ENCODE measurements around the gene FKRP. TPM values are rescaled to one million over a fixed set of nuclear protein-coding genes. Genes with fewer than 3 reads are reported as not detected.

FKRP gene
- total and polyA plus RNA-seq, 2 of the 13 experiments (the other 11 are each of a cell fraction or from before 2014, with no cell fraction given), result 7.3 to 9.8 TPM

DNA sequence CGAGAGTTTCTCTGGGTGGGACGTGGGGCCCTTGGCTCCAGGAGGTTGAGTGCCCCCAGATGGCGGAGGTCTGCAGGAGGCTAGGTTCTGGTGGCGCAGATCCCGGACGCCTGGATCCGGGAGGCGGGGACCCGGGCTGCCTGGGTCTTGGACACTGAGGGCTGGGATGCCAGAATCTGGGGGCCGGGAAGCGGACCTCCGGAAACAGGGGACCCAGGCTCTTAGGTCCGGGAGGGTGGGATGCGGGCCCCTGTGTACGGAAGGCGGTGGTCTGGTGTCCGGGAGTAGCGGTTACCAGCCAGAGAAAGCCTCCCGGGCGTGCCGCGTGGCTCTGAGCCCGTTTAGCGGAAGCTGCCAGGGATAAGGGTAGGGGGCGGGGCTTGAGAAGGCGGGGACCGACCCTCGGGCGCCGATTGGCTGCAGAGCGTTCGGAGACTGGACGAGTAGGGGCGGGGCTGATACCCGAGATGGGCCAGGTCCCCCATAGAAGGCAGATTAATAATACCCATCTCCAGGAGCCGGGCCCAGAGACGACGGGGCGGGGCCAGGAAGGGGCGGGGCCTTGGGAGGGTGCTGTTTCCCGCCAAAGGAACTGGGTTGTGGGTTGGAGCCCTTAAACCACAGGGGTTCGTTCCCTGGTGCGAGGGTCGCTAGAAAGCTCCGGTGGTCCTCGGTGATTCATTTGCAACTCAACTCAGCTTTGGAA is 42.6 kb downstream of the FKRP start, which contains the start of gene SLC1A5 (continued):
- TF ChIP-seq, protein P1, sequence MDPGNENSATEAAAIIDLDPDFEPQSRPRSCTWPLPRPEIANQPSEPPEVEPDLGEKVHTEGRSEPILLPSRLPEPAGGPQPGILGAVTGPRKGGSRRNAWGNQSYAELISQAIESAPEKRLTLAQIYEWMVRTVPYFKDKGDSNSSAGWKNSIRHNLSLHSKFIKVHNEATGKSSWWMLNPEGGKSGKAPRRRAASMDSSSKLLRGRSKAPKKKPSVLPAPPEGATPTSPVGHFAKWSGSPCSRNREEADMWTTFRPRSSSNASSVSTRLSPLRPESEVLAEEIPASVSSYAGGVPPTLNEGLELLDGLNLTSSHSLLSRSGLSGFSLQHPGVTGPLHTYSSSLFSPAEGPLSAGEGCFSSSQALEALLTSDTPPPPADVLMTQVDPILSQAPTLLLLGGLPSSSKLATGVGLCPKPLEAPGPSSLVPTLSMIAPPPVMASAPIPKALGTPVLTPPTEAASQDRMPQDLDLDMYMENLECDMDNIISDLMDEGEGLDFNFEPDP (CRISPR knock-in tag; conservative IDR thresholded peaks at IDR 0.05), result no peak
- TF ChIP-seq, protein P2, sequence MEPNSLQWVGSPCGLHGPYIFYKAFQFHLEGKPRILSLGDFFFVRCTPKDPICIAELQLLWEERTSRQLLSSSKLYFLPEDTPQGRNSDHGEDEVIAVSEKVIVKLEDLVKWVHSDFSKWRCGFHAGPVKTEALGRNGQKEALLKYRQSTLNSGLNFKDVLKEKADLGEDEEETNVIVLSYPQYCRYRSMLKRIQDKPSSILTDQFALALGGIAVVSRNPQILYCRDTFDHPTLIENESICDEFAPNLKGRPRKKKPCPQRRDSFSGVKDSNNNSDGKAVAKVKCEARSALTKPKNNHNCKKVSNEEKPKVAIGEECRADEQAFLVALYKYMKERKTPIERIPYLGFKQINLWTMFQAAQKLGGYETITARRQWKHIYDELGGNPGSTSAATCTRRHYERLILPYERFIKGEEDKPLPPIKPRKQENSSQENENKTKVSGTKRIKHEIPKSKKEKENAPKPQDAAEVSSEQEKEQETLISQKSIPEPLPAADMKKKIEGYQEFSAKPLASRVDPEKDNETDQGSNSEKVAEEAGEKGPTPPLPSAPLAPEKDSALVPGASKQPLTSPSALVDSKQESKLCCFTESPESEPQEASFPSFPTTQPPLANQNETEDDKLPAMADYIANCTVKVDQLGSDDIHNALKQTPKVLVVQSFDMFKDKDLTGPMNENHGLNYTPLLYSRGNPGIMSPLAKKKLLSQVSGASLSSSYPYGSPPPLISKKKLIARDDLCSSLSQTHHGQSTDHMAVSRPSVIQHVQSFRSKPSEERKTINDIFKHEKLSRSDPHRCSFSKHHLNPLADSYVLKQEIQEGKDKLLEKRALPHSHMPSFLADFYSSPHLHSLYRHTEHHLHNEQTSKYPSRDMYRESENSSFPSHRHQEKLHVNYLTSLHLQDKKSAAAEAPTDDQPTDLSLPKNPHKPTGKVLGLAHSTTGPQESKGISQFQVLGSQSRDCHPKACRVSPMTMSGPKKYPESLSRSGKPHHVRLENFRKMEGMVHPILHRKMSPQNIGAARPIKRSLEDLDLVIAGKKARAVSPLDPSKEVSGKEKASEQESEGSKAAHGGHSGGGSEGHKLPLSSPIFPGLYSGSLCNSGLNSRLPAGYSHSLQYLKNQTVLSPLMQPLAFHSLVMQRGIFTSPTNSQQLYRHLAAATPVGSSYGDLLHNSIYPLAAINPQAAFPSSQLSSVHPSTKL (CRISPR knock-in tag; IDR thresholded peaks at IDR 0.05), result peak; percentile 58
- TF ChIP-seq SRF (IDR thresholded peaks at IDR 0.05; ENCODE audit: low read depth, low read length), result 0 out of 2 replicates have a peak, but pooled peaks have one; percentile 47
- TF ChIP-seq ZNF225 (CRISPR knock-in tag; IDR thresholded peaks at IDR 0.05), result no peak
- TF ChIP-seq HMG20A (CRISPR knock-in tag; IDR thresholded peaks at IDR 0.05; ENCODE audit: borderline replicate concordance), result no peak; the same call in 1 of the 2 replicates
- no peak for TF ChIP-seq ATF1 (CRISPR knock-in tag; IDR thresholded peaks at IDR 0.05)
- TF ChIP-seq ZNF451 (CRISPR knock-in tag; IDR thresholded peaks at IDR 0.05), result peak; percentile 73; the same call in 1 of the 2 replicates
- TF ChIP-seq ZNF251 (CRISPR knock-in tag; IDR thresholded peaks at IDR 0.05), result 0 out of 2 replicates have a peak, but pooled peaks have one; percentile 38
- TF ChIP-seq, protein P3, sequence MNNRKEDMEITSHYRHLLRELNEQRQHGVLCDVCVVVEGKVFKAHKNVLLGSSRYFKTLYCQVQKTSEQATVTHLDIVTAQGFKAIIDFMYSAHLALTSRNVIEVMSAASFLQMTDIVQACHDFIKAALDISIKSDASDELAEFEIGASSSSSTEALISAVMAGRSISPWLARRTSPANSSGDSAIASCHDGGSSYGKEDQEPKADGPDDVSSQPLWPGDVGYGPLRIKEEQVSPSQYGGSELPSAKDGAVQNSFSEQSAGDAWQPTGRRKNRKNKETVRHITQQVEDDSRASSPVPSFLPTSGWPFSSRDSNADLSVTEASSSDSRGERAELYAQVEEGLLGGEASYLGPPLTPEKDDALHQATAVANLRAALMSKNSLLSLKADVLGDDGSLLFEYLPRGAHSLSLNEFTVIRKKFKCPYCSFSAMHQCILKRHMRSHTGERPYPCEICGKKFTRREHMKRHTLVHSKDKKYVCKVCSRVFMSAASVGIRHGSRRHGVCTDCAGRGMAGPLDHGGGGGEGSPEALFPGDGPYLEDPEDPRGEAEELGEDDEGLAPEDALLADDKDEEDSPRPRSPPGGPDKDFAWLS (CRISPR knock-in tag; IDR thresholded peaks at IDR 0.05; ENCODE audit: borderline replicate concordance), result no peak
- no peak for TF ChIP-seq ATRX (CRISPR knock-in tag; IDR thresholded peaks at IDR 0.05; ENCODE audit: borderline replicate concordance)
- peak; percentile 86 for TF ChIP-seq GABPB1 (CRISPR knock-in tag; IDR thresholded peaks at IDR 0.05)
- no peak for TF ChIP-seq TP53 (CRISPR knock-in tag; conservative IDR thresholded peaks at IDR 0.05)
- no peak for TF ChIP-seq ASH2L (IDR thresholded peaks at IDR 0.05; ENCODE audit: insufficient read length, low read depth, low read length)
- no peak for TF ChIP-seq ZNF468 (CRISPR knock-in tag; IDR thresholded peaks at IDR 0.05)
- TF ChIP-seq ZNF44 (CRISPR knock-in tag; IDR thresholded peaks at IDR 0.05), result no peak
- TF ChIP-seq HNRNPUL1 (IDR thresholded peaks at IDR 0.05; ENCODE audit: low read depth, low read length), result no peak
- no peak for TF ChIP-seq KDM6A (CRISPR knock-in tag; IDR thresholded peaks at IDR 0.05; ENCODE audit: low read depth)
- no peak for TF ChIP-seq ZNF567 (CRISPR knock-in tag; IDR thresholded peaks at IDR 0.05; ENCODE audit: borderline replicate concordance)
- TF ChIP-seq ONECUT2 (CRISPR knock-in tag; IDR thresholded peaks at IDR 0.05), result no peak
- TF ChIP-seq PLRG1 (conservative IDR thresholded peaks at IDR 0.05), result no peak
- 0 out of 2 replicates have a peak, but pooled peaks have one; percentile 47 for TF ChIP-seq BORCS8-MEF2B (CRISPR knock-in tag; IDR thresholded peaks at IDR 0.05)
- TF ChIP-seq, protein P4, sequence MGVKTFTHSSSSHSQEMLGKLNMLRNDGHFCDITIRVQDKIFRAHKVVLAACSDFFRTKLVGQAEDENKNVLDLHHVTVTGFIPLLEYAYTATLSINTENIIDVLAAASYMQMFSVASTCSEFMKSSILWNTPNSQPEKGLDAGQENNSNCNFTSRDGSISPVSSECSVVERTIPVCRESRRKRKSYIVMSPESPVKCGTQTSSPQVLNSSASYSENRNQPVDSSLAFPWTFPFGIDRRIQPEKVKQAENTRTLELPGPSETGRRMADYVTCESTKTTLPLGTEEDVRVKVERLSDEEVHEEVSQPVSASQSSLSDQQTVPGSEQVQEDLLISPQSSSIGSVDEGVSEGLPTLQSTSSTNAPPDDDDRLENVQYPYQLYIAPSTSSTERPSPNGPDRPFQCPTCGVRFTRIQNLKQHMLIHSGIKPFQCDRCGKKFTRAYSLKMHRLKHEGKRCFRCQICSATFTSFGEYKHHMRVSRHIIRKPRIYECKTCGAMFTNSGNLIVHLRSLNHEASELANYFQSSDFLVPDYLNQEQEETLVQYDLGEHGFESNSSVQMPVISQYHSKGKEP (CRISPR knock-in tag; IDR thresholded peaks at IDR 0.05), result peak; percentile 79; the same call in 1 of the 2 replicates
- peak; percentile 59 for TF ChIP-seq BHLHE40 (IDR thresholded peaks at IDR 0.05; ENCODE audit: low read length)
